ENCODE measurements around the gene TSPAN19.
"Not testable (repeated sequence)": the region's sequence is repeated elsewhere in the genome, so short reads cannot be mapped to it uniquely, and the experiment has no call there.

TSPAN19 gene

GRCh38 chr12:85036234-85036707 lies at the start of gene TSPAN19, which contains the start of gene LRRIQ1:
TSPAN19 (minus strand) TSS chr12:85036277; CDS start chr12:85029946, 6,331 bp downstream.
LRRIQ1 (plus strand) TSS chr12:85036351; CDS start chr12:85038177, 1,826 bp downstream.
- DNase-seq: peak; percentile 94

GRCh38 chr12:85085066-85085465 lies 49.0 kb upstream of the TSPAN19 start:
- no peak for DNase-seq

- DNase-seq: peak; percentile 63
Observed at GRCh38 chr12:85076688-85077430, 40.8 kb upstream of the TSPAN19 start.

- no peak for DNase-seq
Observed at GRCh38 chr12:85072826-85073225, 36.7 kb upstream of the TSPAN19 start.

GRCh38 chr12:85065837-85066482 lies 29.9 kb upstream of the TSPAN19 start:
- no peak for DNase-seq

GRCh38 chr12:85060916-85061315 lies 24.8 kb upstream of the TSPAN19 start:
- no peak for DNase-seq

GRCh38 chr12:85059594-85059993 lies 23.5 kb upstream of the TSPAN19 start:
- no peak for DNase-seq

- no peak for DNase-seq
Observed at GRCh38 chr12:85058339-85058738, 22.3 kb upstream of the TSPAN19 start.

GRCh38 chr12:85057370-85057963 lies 21.4 kb upstream of the TSPAN19 start:
- peak; percentile 41 for DNase-seq

GRCh38 chr12:85043829-85044228 lies 7.8 kb upstream of the TSPAN19 start:
- DNase-seq: no peak

GRCh38 chr12:85041395-85041794 lies 5.3 kb upstream of the TSPAN19 start:
- DNase-seq: no peak

- DNase-seq: peak; percentile 20
Observed at GRCh38 chr12:85036733-85037132, 656 bp upstream of the TSPAN19 start.

- peak; percentile 36 for DNase-seq
Observed at GRCh38 chr12:85029456-85029855, 6.6 kb downstream of the TSPAN19 start.

- DNase-seq: no peak
Observed at GRCh38 chr12:85018098-85018497, 18.0 kb downstream of the TSPAN19 start.

GRCh38 chr12:85017618-85018017 lies 18.5 kb downstream of the TSPAN19 start:
- no peak for DNase-seq

GRCh38 chr12:85017133-85017532 lies 18.9 kb downstream of the TSPAN19 start:
- DNase-seq: no peak

- no peak for DNase-seq
Observed at GRCh38 chr12:85016413-85016812, 19.7 kb downstream of the TSPAN19 start.

- no peak for DNase-seq
Observed at GRCh38 chr12:85007836-85008235, 28.2 kb downstream of the TSPAN19 start.

- DNase-seq: no peak
Observed at GRCh38 chr12:85006206-85006605, 29.9 kb downstream of the TSPAN19 start.

GRCh38 chr12:85005615-85006014 lies 30.5 kb downstream of the TSPAN19 start:
- DNase-seq: no peak

GRCh38 chr12:85005047-85005446 lies 31.0 kb downstream of the TSPAN19 start:
- not testable (repeated sequence) for DNase-seq

GRCh38 chr12:85004204-85004603 lies 31.9 kb downstream of the TSPAN19 start:
- DNase-seq: no peak

- DNase-seq: no peak
Observed at GRCh38 chr12:85002778-85003296, 33.2 kb downstream of the TSPAN19 start.

- DNase-seq: no peak
Observed at GRCh38 chr12:85000729-85001128, 35.3 kb downstream of the TSPAN19 start.

Measured in NCI-H345 (cell line).